ENCODE results near the gene PDZD7. TPM values are rescaled to one million over a fixed set of nuclear protein-coding genes. Genes with fewer than 3 reads are reported as not detected.
A peak's percentile ranks its signal among the peaks of the same experiment; 100 is the strongest.

PDZD7 gene
- total and polyA plus RNA-seq, 9 of the 15 experiments (the other 6 are each of a cell fraction or from before 2014, with no cell fraction given), result 0.04 to 0.24 (median 0.08) TPM; not detected in 3

GRCh38 chr10:101062232-101063049 is 31.5 kb upstream of the PDZD7 start (continued):
- TF ChIP-seq ZNF318 (IDR thresholded peaks at IDR 0.05; ENCODE audit: borderline replicate concordance in 1 of 2, low read depth in 1 of 2) (no peak), ELF1 (tag; IDR thresholded peaks at IDR 0.05) (no peak), HNRNPL (IDR thresholded peaks at IDR 0.05; ENCODE audit: low read depth, low read length) (peak; percentile 89), SRF (CRISPR knock-in tag; IDR thresholded peaks at IDR 0.05) (0 out of 4 replicates have a peak, but pooled peaks of 1 of the 2 experiments have one; percentile 23), MXI1 (IDR thresholded peaks at IDR 0.05; ENCODE audit: low read depth, low read length) (no peak), KAT7 (CRISPR knock-in tag; IDR thresholded peaks at IDR 0.05; ENCODE audit: borderline replicate concordance) (peak; percentile 79; the same call in 1 of the 2 replicates), ZNF436 (CRISPR knock-in tag; IDR thresholded peaks at IDR 0.05) (no peak), NFXL1 (CRISPR knock-in tag; IDR thresholded peaks at IDR 0.05) (no peak), EHMT2 (IDR thresholded peaks at IDR 0.05) (no peak), CTBP1 (IDR thresholded peaks at IDR 0.05; ENCODE audit: borderline replicate concordance) (peak; percentile 95), BDP1 (IDR thresholded peaks at IDR 0.05; ENCODE audit: insufficient read depth, insufficient read length) (no peak), ZNF121 (CRISPR knock-in tag; conservative IDR thresholded peaks at IDR 0.05) (no peak), PHTF2 (CRISPR knock-in tag; IDR thresholded peaks at IDR 0.05) (no peak), TCF7 (IDR thresholded peaks at IDR 0.05; ENCODE audit: borderline replicate concordance) (peak; percentile 20; the same call in 1 of the 2 replicates), GTF2A2 (tag; IDR thresholded peaks at IDR 0.05) (no peak), CTCF (IDR thresholded peaks at IDR 0.05 in 2 of 3, conservative IDR thresholded peaks at IDR 0.05 in 1 of 3; ENCODE audit: insufficient read depth in 2 of 3, low read depth in 1 of 3, low read length in 3 of 3) (peak; percentile 70 to 97 (median 70))
